Panc1 (cell line): Measurements from ENCODE around the gene POLR3K.

Experiments
- REST ChIP-seq, 2 experiments: IDR thresholded peaks; 2 replicates each; pipeline ENCODE4 v1.6.1; 2011 to 2012; ENCODE audit warnings: low read depth in 2 of 2, control low read depth in 1 of 2, low read length in 1 of 2, mild to moderate bottlenecking in 1 of 2, moderate library complexity in 1 of 2; ENCODE audit not compliant: insufficient read depth in 1 of 2
- TF ChIP-seq, protein P1 (sequence below): fragments of 450-650 bp; IDR thresholded peaks from 2 replicates; pipeline ENCODE4 v1.5.1; 2017; ENCODE audit warnings: mild to moderate bottlenecking

GRCh38 chr16:56231-56927 is 3.0 kb upstream of the POLR3K start:
- TF ChIP-seq, protein P1, sequence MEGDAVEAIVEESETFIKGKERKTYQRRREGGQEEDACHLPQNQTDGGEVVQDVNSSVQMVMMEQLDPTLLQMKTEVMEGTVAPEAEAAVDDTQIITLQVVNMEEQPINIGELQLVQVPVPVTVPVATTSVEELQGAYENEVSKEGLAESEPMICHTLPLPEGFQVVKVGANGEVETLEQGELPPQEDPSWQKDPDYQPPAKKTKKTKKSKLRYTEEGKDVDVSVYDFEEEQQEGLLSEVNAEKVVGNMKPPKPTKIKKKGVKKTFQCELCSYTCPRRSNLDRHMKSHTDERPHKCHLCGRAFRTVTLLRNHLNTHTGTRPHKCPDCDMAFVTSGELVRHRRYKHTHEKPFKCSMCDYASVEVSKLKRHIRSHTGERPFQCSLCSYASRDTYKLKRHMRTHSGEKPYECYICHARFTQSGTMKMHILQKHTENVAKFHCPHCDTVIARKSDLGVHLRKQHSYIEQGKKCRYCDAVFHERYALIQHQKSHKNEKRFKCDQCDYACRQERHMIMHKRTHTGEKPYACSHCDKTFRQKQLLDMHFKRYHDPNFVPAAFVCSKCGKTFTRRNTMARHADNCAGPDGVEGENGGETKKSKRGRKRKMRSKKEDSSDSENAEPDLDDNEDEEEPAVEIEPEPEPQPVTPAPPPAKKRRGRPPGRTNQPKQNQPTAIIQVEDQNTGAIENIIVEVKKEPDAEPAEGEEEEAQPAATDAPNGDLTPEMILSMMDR, result no peak
- TF ChIP-seq REST (IDR thresholded peaks at IDR 0.05; ENCODE audit: insufficient read depth in 1 of 2, low read depth in 2 of 2, low read length in 1 of 2), result no peak
